HCT116 (cell line): ENCODE results near the gene SEMA4C. TPM values are rescaled to one million over a fixed set of nuclear protein-coding genes. Genes with fewer than 3 reads are reported as not detected.

ENCODE experiments used
- ATAC-seq: fragments of 200-7000 bp; cut with Tn5 transposase; 2 replicates; pipeline ENCODE4 v1.9.1; 2020; ENCODE audit warnings: mild to moderate bottlenecking, moderate library complexity
- BruUV-seq: library from RNA; stranded (reverse); fragments of 400-500 nt; replicated peaks from 2 replicates; lab custom pipeline; 2021; lab: Mats Ljungman, UMichigan
- CTCF ChIA-PET: fragments of 300-600 bp; sonication (Branson Sonifier 250); formaldehyde crosslinking; loops from one replicate; lab custom pipeline; 2021; ENCODE audit warnings: antibody characterized with exemption; lab: Charles Lee
- POLR2A ChIA-PET: fragments of 300-600, 350-600 bp; sonication (Branson Sonifier 250); formaldehyde crosslinking; loops from one replicate; lab custom pipeline; 2021; ENCODE audit warnings: antibody characterized with exemption; lab: Charles Lee
- RAD21 ChIA-PET, 2 experiments: fragments of 300-600 bp; sonication (Branson Sonifier 250); formaldehyde crosslinking; loops; one replicate each; lab custom pipeline; 2023; ENCODE audit warnings: low total read pairs in 2 of 2; ENCODE audit not compliant: uncharacterized antibody in 2 of 2, unreplicated experiment in 2 of 2, low non-redundant PET in 1 of 2; lab: Charles Lee
- DNase-seq: peaks from one replicate; pipeline ENCODE4 v3.0.0-alpha.2; 2010; ENCODE audit warnings: low read depth, low spot score
- H2AFZ ChIP-seq: fragments of 200-600 bp; shearing (Covaris generic), sonication (generic); 2 replicates; pipeline ENCODE4 v1.6.1; 2017; ENCODE audit warnings: low read depth, mixed run types, mixed read lengths, antibody characterized with exemption, low read length; ENCODE audit not compliant: poor library complexity, severe bottlenecking
- H3K27ac ChIP-seq: 2 replicates; pipeline ENCODE4 v1.5.1; 2012; ENCODE audit warnings: low read depth, low read length
- H3K27me3 ChIP-seq: fragments of 200-600 bp; sonication (generic); 2 replicates; pipeline ENCODE4 v1.6.1; 2016; ENCODE audit warnings: mixed run types, low read length, mixed read lengths; ENCODE audit not compliant: insufficient read depth
- H3K36me3 ChIP-seq, 2 experiments: fragments of 200-500 bp in 1 of 2; fragments of 200-600 bp in 1 of 2; sonication (Bioruptor generic) in 1 of 2; sonication (generic) in 1 of 2; 2 replicates each; pipeline versions ENCODE4 v1.5.1 to v1.6.1; 2014 to 2016; ENCODE audit warnings: low read length in 2 of 2, inconsistent platforms in 1 of 2, mixed read lengths in 1 of 2, mixed run types in 1 of 2; ENCODE audit not compliant: insufficient read depth in 2 of 2, control insufficient read depth in 1 of 2
- H3K4me1 ChIP-seq, 2 experiments: fragments of 200-600 bp in 1 of 2; sonication (generic) in 1 of 2; 2 replicates each; pipeline versions ENCODE4 v1.5.1 to v1.6.1; 2012 to 2017; ENCODE audit warnings: low read length in 2 of 2, inconsistent platforms in 1 of 2, mild to moderate bottlenecking in 1 of 2, mixed read lengths in 1 of 2, mixed run types in 1 of 2, moderate library complexity in 1 of 2; ENCODE audit not compliant: insufficient read depth in 2 of 2, control insufficient read depth in 1 of 2
- H3K4me2 ChIP-seq: fragments of 200-600 bp; sonication (generic); 2 replicates; pipeline ENCODE4 v1.6.1; 2017; ENCODE audit warnings: mixed run types, low read length, mixed read lengths
- H3K4me3 ChIP-seq, 2 experiments: fragments of 200-600 bp in 1 of 2; sonication (generic) in 1 of 2; replicated peaks in 1 of 2; 2 replicates each; pipeline ENCODE4 v1.5.1; 2011 to 2016; ENCODE audit warnings: low read length in 2 of 2, control low read depth in 1 of 2, low read depth in 1 of 2, mild to moderate bottlenecking in 1 of 2, mixed read lengths in 1 of 2, mixed run types in 1 of 2
- H3K79me2 ChIP-seq: fragments of 200-600 bp; sonication (generic); 2 replicates; pipeline ENCODE4 v1.6.1; 2017; ENCODE audit warnings: mild to moderate bottlenecking, mixed run types, low read length, moderate library complexity, mixed read lengths; ENCODE audit not compliant: insufficient read depth
- H3K9ac ChIP-seq: fragments of 200-600 bp; sonication (generic); 2 replicates; pipeline ENCODE4 v1.6.1; 2016; ENCODE audit warnings: low read length, mixed read lengths
- H3K9me2 ChIP-seq: fragments of 200-600 bp; sonication (generic), shearing (Covaris generic); 2 replicates; pipeline ENCODE4 v1.6.1; 2017; ENCODE audit warnings: mixed run types, mild to moderate bottlenecking, moderate library complexity; ENCODE audit not compliant: insufficient read depth
- H3K9me3 ChIP-seq, 2 experiments: fragments of 200-500 bp in 1 of 2; fragments of 200-600 bp in 1 of 2; sonication (Bioruptor generic) in 1 of 2; sonication (generic) in 1 of 2; 2 replicates each; pipeline ENCODE4 v1.6.1; 2014 to 2017; ENCODE audit warnings: low read length in 2 of 2, mixed read lengths in 2 of 2, inconsistent platforms in 1 of 2, low read depth in 1 of 2, mild to moderate bottlenecking in 1 of 2, mixed run types in 1 of 2, moderate library complexity in 1 of 2; ENCODE audit not compliant: control insufficient read depth in 1 of 2, insufficient read depth in 1 of 2
- H4K20me1 ChIP-seq: fragments of 200-600 bp; sonication (generic), shearing (Covaris generic); 2 replicates; pipeline ENCODE4 v1.6.1; 2017; ENCODE audit warnings: mixed run types, mild to moderate bottlenecking, moderate library complexity; ENCODE audit not compliant: insufficient read depth
- ATF3 ChIP-seq: IDR thresholded peaks from 2 replicates; pipeline ENCODE4 v1.6.1; 2012
- CEBPB ChIP-seq: IDR thresholded peaks from 2 replicates; pipeline ENCODE4 v1.6.1; 2012; ENCODE audit warnings: low read depth
- EGR1 ChIP-seq: IDR thresholded peaks from 2 replicates; pipeline ENCODE4 v1.6.1; 2012; ENCODE audit warnings: low read depth
- EZH2 ChIP-seq: fragments of 200-600 bp; sonication (generic); IDR thresholded peaks from 2 replicates; pipeline ENCODE4 v1.6.1; 2017; ENCODE audit warnings: antibody characterized with exemption, mixed run types
- EZH2phosphoT487 ChIP-seq: fragments of 200-600 bp; IDR thresholded peaks from 2 replicates; pipeline ENCODE4 v1.6.1; 2018; ENCODE audit warnings: antibody characterized with exemption, borderline replicate concordance
- FOSL1 ChIP-seq: IDR thresholded peaks from 2 replicates; pipeline ENCODE4 v1.6.1; 2012; ENCODE audit warnings: low read depth
- JUND ChIP-seq: IDR thresholded peaks from 2 replicates; pipeline ENCODE4 v1.6.1; 2012
- MAX ChIP-seq: IDR thresholded peaks from 2 replicates; pipeline ENCODE4 v1.6.1; 2012
- SIN3A ChIP-seq: IDR thresholded peaks from 2 replicates; pipeline ENCODE4 v1.6.1; 2012; ENCODE audit warnings: low read depth
- SP1 ChIP-seq: IDR thresholded peaks from 2 replicates; pipeline ENCODE4 v1.6.1; 2012; ENCODE audit warnings: low read depth
- SRF ChIP-seq: IDR thresholded peaks from 2 replicates; pipeline ENCODE4 v1.6.1; 2012; ENCODE audit warnings: low read depth
- TCF7L2 ChIP-seq: IDR thresholded peaks from 2 replicates; pipeline ENCODE4 v1.7.0; 2011; ENCODE audit warnings: borderline replicate concordance, inconsistent platforms; ENCODE audit not compliant: insufficient read depth, insufficient read length; ENCODE audit errors: extremely low read depth
- YY1 ChIP-seq: IDR thresholded peaks from 2 replicates; pipeline ENCODE4 v1.6.1; 2011; ENCODE audit warnings: low read length, low read depth, moderate library complexity, mild to moderate bottlenecking; ENCODE audit not compliant: insufficient replicate concordance; ENCODE audit errors: extremely low read depth
- ZFX ChIP-seq: fragments of 450-650 bp; IDR thresholded peaks from 2 replicates; pipeline ENCODE4 v1.6.1; 2017
- ZNF274 ChIP-seq: fragments of 200-500 bp; sonication (Bioruptor generic); IDR thresholded peaks from 2 replicates; pipeline ENCODE4 v1.6.1; 2014; ENCODE audit warnings: mild to moderate bottlenecking, low read depth, low read length, inconsistent platforms
- intact Hi-C: fragments of 100-400 bp; cut with micrococcal nuclease; formaldehyde crosslinking; loops from 2 replicates; pipeline ENCODE4 v1.10.0; 2022
- total RNA-seq: library from RNA; stranded (reverse); gene quantifications from one replicate; pipeline ENCODE4 v1.2.1, GENCODE V29; 2021; ENCODE audit not compliant: unreplicated experiment
- TF ChIP-seq, protein P1 (sequence below): IDR thresholded peaks from 2 replicates; pipeline ENCODE4 v1.6.1; 2011; ENCODE audit warnings: mild to moderate bottlenecking, low read length, moderate library complexity; ENCODE audit not compliant: insufficient replicate concordance; ENCODE audit errors: extremely low read depth
- TF ChIP-seq, protein P2 (sequence below), 3 experiments: fragments of 200-600 bp in 1 of 3; sonication (generic) in 1 of 3; IDR thresholded peaks in 2 of 3; conservative IDR thresholded peaks in 1 of 3; 2 replicates each; pipeline ENCODE4 v1.5.1; 2012 to 2017; ENCODE audit warnings: low read depth in 2 of 3, low read length in 2 of 3, antibody characterized with exemption in 1 of 3, borderline replicate concordance in 1 of 3, control low read depth in 1 of 3, mild to moderate bottlenecking in 1 of 3, mixed read lengths in 1 of 3, mixed run types in 1 of 3, moderate library complexity in 1 of 3; ENCODE audit not compliant: insufficient read depth in 1 of 3

The SEMA4C gene
- total RNA-seq, 1 experiment from 2014 or later, result 25.4 TPM

GRCh38 chr2:96816836-96817702 is 52.8 kb downstream of the SEMA4C start:
- H3K36me3 ChIP-seq, result peaks cover 0 to 9% of the 10 kb centered on the region in 2 experiments; a peak in 1 of 4 replicates
- intact Hi-C loops, result loop anchor here (2.0 kb wide), 1 partner anchor 52 kb away; no protein-coding TSS in a partner anchor
- peak overlapping the region; percentile 91 for H3K27ac ChIP-seq
- no TSS peak for BruUV-seq
- ATAC-seq (peak; percentile 0; the same call in 1 of the 2 replicates), DNase-seq (no peak)
- H3K4me3 ChIP-seq, result peak overlapping the region; percentile 49 to 79
- RAD21 ChIA-PET, result no interaction called here
- CTCF ChIA-PET, result interaction anchor here (1.2 to 1.7 kb wide), 3 partner anchors 41 to 295 kb away, joined by 7 to 8 read pairs (median 7); partner anchors contain the start of genes ANKRD36 and ANKRD39
- no peaks in the 10 kb centered on the region for H3K9me2 ChIP-seq
- H3K4me1 ChIP-seq, result peaks cover 11 to 21% of the 10 kb centered on the region in 2 experiments
- no peaks in the 10 kb centered on the region for H4K20me1 ChIP-seq
- no peak overlapping the region for H2AFZ ChIP-seq
- peaks cover 48% of the 10 kb centered on the region for H3K79me2 ChIP-seq
- POLR2A ChIA-PET, result interaction anchor here (0.6 to 1.1 kb wide), 6 partner anchors 11 to 192 kb away, joined by 3 to 4 read pairs (median 3); no protein-coding TSS in a partner anchor
- peak overlapping the region; percentile 75 for H3K9ac ChIP-seq
- H3K4me2 ChIP-seq, result peak overlapping the region; percentile 97
- TF ChIP-seq SIN3A (no peak), FOSL1 (no peak), EZH2phosphoT487 (no peak), ZNF274 (no peak), ZFX (peak; percentile 51; the same call in 1 of the 2 replicates), EGR1 (no peak), ATF3 (no peak), EZH2 (no peak), SRF (no peak), CEBPB (no peak), YY1 (no peak), MAX (peak; percentile 29; the same call in 1 of the 2 replicates), TCF7L2 (no peak), SP1 (no peak), JUND (no peak)
- TF ChIP-seq, protein P1, sequence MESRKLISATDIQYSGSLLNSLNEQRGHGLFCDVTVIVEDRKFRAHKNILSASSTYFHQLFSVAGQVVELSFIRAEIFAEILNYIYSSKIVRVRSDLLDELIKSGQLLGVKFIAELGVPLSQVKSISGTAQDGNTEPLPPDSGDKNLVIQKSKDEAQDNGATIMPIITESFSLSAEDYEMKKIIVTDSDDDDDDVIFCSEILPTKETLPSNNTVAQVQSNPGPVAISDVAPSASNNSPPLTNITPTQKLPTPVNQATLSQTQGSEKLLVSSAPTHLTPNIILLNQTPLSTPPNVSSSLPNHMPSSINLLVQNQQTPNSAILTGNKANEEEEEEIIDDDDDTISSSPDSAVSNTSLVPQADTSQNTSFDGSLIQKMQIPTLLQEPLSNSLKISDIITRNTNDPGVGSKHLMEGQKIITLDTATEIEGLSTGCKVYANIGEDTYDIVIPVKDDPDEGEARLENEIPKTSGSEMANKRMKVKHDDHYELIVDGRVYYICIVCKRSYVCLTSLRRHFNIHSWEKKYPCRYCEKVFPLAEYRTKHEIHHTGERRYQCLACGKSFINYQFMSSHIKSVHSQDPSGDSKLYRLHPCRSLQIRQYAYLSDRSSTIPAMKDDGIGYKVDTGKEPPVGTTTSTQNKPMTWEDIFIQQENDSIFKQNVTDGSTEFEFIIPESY, result no peak
- TF ChIP-seq, protein P2, sequence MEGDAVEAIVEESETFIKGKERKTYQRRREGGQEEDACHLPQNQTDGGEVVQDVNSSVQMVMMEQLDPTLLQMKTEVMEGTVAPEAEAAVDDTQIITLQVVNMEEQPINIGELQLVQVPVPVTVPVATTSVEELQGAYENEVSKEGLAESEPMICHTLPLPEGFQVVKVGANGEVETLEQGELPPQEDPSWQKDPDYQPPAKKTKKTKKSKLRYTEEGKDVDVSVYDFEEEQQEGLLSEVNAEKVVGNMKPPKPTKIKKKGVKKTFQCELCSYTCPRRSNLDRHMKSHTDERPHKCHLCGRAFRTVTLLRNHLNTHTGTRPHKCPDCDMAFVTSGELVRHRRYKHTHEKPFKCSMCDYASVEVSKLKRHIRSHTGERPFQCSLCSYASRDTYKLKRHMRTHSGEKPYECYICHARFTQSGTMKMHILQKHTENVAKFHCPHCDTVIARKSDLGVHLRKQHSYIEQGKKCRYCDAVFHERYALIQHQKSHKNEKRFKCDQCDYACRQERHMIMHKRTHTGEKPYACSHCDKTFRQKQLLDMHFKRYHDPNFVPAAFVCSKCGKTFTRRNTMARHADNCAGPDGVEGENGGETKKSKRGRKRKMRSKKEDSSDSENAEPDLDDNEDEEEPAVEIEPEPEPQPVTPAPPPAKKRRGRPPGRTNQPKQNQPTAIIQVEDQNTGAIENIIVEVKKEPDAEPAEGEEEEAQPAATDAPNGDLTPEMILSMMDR (IDR thresholded peaks at IDR 0.05 in 2 of 3, conservative IDR thresholded peaks at IDR 0.05 in 1 of 3; ENCODE audit: borderline replicate concordance in 1 of 3, insufficient read depth in 1 of 3, low read depth in 2 of 3, low read length in 2 of 3), result no peak
- no peaks in the 10 kb centered on the region for H3K9me3 ChIP-seq
- no peaks in the 10 kb centered on the region for H3K27me3 ChIP-seq
